ENCODE data around the gene PI4KB.

DNA sequence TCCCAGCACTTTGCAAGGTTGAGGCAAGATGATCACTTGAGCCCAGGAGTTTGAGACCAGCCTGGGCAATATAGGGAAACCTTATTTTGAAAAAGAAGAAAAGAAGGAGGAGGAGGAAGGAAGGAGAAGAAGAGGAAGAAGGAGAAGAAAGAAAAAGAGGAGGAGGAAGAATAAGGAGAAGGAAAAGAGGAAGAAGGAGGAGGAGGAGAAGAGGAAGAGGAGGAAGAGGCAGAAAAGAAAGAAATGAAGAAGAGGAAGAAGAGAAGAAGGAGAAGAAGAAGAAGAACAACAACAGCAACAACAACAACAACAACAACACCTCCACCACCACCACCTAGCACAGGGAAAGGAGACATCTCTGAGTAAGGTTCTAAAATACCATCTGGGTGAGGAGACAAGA is 34.7 kb upstream of the PI4KB start:
- TF ChIP-seq CTCF (IDR thresholded peaks at IDR 0.05; ENCODE audit: low read depth, low read length), result no peak
- no peak for TF ChIP-seq MAX (IDR thresholded peaks at IDR 0.05; ENCODE audit: low read depth, low read length)
- TF ChIP-seq POLR2A (IDR thresholded peaks at IDR 0.05; ENCODE audit: extremely low read depth, insufficient read length), result no peak
- no peak for TF ChIP-seq MYC (IDR thresholded peaks at IDR 0.05; ENCODE audit: low read depth, low read length)

All from NB4 (cell line).